ENCODE measurements around the gene APOBEC3B. TPM values are rescaled to one million over a fixed set of nuclear protein-coding genes. Genes with fewer than 3 reads are reported as not detected.
"Not testable (repeated sequence)": the region's sequence is repeated elsewhere in the genome, so short reads cannot be mapped to it uniquely, and the experiment has no call there.

The APOBEC3B gene
- 10 to 100 TPM in 1 of 2 donors, 1 to 10 TPM in 1; 8.2 to 34.3 TPM for total RNA-seq
- long read RNA-seq, transcript APOBEC3B-201 (8 exons, 1,533 nt) = major isoform, 11 of 25 reads
- long read RNA-seq, partial matches to known transcripts = 14 of 25 reads
- long read RNA-seq, other reads (novel, unspliced or antisense) = 0 of 25 reads

DNA sequence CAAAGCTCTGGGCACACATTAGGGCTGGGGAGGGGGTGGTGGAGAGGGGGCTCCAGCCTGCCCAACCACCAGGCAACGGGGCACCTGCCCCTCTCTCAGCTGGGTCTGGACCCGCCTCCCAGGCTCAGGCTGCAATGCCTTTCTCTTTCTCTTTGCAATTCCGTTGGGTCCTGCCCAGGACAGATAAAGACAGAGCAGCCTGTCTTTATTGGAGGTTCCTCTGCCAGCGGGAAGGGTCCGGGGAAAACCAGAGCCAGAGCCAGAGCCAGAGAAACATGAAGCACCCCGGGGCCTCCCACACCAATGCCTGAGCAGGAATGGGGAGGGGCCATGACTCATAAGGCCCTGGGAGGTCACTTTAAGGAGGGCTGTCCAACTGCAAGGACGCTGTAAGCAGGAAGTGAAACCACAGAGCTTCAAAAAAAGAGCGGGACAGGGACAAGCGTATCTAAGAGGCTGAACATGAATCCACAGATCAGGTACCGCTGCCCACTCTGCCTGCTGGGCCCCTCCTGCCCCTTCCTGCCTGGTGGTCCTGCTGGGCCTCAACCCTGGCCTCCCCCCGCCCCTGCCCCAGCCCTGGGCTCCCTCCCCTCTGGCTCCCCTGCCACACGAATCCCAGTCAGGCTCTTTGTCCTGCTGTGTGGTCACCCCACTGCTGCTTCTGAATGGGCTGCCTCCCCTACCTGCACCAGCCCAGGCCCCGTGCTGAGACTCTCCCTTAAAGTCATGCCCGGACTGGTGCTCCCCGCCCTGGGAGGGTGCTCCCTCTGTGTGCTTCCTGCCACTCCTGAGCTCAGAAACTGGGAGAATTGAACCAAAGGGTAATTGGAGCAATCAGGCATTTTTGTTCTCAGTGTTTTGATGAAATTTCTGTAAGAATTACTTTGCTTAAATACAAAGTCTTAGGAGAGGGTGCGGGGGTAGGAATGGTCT, at the start of gene APOBEC3B:
Gene APOBEC3B (plus strand): TSS at position 356 of the 936 bp plus-strand sequence. CDS start 107 bp downstream, at position 463.
- DNase-seq = peak; percentile 87 to 95
- ATAC-seq = peak; percentile 87
- intact Hi-C loops (cut with DNase I, micrococcal nuclease) = no loop called here

DNA sequence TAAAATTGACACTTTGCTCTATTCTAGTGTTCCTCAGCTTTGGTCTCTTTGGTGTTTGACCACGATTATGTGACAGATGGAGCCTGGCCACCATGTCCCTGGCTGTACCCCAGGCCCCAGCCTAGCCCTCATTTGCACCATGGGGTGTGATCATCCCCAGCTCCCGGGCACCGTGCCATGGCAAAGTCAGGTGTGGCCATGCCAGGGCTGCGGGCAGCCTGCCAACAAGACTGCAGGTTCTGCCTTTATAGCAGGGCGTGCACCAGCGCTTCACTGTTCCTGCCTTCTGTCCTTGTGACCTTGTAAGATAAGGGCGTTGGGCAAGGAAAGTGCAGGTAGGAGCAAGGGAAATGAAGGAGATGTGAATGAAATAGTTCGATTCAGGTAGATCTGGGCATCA, 47.1 kb upstream of the APOBEC3B start:
- peak; percentile 95 for ATAC-seq
- DNase-seq = peak; percentile 98 to 100
- intact Hi-C loops (cut with DNase I, micrococcal nuclease) = no loop called here

DNA sequence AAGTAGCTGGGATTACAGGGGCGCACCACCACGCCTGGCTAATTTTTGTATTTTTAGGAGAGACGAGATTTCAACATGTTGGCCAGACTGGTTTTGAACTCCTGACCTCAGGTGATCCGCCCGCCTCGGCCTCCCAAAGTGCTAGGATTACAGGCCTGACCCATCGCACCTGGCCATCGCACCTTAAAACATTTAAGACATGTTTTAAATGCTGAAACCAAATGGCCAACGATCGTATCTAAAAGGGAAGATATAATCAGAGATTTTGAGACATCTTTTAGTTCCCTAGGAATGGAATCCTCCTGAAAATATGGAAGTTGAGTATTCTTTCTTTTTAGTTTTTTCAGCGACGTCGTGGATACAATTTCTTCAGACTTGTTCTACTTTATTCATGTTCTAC, 46.5 kb upstream of the APOBEC3B start:
- intact Hi-C loops (cut with DNase I, micrococcal nuclease) = no loop called here
- ATAC-seq = no peak

DNA sequence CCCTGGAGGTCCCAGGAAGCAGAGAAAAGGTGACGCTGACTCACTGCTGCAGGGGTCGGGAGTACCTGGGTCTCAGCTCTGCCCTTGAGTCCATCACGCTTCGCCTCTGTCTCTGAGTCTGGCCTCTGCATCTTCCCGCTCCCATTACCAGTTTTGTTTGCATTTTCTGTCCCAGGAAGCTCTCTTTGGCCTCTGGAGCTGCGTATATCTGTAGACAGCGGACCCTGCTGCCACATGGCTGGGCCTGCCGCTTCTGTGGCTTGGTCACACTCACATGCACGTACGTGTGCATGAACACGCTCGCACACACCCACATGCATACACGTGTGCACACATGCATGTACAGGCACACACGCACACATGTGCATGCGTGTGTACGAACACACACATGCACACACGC, 45.6 kb upstream of the APOBEC3B start:
- ATAC-seq (no peak), DNase-seq (no peak)
- intact Hi-C loops (cut with DNase I, micrococcal nuclease) = no loop called here

More for the DNA sequence above, 46.5 kb upstream of the APOBEC3B start:
- no peak for DNase-seq

DNA sequence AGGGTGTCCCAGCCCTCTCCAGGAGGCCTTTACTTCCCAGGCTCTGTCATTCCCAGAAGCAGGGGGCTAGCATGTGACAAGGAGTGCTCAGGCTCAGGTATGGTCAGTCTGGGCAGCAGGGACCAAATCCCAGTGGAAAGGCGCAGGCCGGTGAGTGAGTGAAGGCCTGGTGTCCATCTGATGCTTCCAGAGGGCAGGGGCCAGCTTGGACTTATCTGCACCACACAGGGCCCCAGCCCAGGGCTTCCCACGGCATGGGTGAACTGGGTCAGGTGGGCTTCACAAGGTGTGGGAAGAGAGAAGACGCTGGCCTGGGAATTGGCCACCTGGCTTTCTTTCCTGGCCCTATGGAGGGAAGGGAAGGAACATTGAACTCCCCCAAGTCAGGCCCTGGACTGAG, 45.1 kb upstream of the APOBEC3B start:
- intact Hi-C loops (cut with DNase I, micrococcal nuclease) = no loop called here
- ATAC-seq = no peak
- DNase-seq = no peak

DNA sequence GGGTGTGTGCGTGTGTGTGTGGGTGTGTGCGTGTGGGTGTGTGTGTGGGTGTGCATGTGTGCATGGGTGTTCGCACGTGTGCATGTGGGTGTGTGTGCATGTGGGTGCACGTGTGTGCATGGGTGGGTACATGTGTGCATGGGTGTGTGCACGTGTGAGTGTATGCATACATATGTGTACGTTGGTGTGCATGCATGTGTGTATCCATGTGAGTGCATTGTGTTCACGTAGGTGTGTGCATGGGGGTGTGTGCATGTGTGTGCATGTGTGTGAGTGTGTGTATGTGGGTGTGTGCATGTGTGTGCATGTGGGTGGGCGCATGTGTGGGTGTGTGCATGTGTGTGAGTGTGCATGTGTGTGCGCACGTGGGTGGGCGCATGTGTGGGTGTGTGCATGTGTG, 44.6 kb upstream of the APOBEC3B start:
- DNase-seq = no peak
- intact Hi-C loops (cut with DNase I, micrococcal nuclease) = no loop called here
- no peak for ATAC-seq

DNA sequence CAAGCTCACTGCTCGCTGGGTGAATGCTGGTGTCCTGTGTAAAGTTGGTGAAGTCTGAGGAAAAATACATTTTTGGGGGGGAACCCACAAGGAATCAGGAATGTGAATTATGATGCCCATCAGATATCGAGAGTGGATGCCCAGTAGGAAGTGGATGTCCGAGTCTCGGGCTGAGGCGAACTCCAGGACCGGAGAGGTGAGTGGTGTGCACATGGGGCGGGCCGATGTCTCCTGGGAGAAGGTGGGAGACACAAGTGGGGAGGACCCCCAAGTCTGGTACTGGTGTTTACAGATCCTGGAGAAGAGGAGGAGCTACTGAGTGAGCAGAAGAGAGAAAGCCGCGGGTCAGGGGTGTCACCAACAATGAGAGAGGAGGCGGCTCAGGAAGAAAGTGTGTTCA, 43.9 kb upstream of the APOBEC3B start:
- no peak for ATAC-seq

DNA sequence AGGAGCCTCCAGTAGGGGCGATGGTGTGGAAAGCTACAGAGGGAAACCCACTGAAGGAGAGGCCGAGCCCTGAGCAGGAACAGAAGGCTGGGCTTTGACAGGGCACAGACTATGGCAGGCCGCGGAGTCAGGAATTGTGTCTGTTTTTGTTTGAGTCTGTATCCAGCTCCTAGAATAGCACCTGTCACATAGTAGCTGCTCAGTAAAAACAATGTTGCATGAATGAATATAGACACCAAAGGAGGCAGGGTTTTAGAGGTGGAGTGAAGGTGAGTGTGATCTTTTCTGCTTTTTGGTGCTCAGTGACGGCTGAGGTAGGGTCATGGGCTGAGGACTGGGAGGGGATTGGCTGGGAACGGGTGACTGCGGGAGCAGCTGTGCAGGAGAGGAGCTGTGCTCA, 43.2 kb upstream of the APOBEC3B start:
- DNase-seq (no peak), ATAC-seq (no peak)
- intact Hi-C loops (cut with DNase I, micrococcal nuclease) = no loop called here

More for the DNA sequence above, 43.9 kb upstream of the APOBEC3B start:
- intact Hi-C loops (cut with DNase I, micrococcal nuclease) = no loop called here
- no peak for DNase-seq

DNA sequence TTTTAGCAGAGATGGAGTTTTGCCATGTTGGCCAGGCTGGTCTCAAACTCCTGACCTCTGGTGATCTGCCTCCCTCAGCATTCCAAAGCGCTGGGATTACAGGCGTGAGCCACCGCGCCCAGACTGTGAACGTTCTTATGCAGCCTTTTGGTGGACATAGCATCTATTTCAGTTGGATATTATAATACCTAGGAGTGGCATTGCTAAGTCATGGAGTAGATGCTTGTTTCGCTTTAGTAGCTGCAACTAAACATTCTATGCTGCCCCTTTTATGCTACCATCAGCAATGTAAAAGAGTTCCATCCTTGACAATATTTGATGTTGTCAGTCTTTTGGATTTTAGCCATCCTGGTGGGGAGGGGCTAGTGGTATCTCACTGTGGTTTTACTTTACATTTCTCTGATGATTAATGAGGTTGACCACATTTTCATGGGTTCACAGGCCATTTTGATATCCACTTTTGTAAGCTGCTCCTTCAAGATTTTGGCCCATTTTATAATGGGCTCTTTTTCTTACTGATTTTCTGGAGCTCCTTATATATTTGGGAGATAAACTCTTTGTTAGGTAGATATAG, 41.2 kb upstream of the APOBEC3B start:
- no peak for ATAC-seq
- intact Hi-C loops (cut with DNase I, micrococcal nuclease) = no loop called here
- DNase-seq = no peak

DNA sequence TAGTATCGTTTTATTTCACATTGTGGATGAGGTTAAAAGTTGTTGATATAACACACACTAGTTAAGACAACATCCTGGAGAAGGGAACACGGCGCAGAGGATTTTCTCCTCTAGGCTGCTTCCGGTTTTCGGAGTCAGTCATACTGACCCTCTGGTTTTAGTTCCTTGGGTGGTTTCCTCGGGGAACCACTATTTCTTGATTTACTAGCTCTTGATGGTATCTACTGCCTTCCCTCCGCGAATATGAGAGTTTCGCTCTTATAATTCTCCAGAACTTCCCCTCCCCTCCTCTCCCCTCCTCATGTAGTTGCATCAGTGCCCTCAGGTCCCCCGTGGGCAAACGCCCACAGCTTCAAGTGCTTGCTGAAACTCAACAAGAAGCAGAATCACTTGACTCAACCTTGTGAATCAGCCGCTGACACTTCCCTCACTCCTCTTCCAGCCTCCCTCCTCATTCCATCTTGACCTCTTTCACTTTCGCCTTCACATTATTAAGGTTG, 40.6 kb upstream of the APOBEC3B start:
- DNase-seq (peak in 1 of 2 donors; percentile 28), ATAC-seq (no peak)
- intact Hi-C loops (cut with DNase I, micrococcal nuclease) = no loop called here

DNA sequence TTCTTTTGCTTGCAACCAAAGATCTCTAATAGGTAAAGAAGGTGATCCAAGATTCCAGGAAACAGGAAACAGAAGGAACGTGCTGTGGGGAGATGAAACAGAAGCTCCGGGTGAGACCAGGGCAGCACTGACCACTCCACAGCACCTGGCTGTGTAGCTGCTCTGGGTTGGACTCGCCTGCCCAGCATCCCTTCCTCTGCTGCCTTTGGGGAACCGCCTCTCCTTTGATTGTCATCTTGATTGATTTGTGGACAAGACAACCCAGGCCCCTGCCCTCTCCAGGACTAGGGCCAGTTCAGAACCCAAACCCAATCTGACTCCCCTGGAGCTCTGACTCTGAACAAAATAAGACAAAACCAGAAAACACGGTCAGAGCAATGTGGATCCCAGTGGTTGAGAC, 39.4 kb upstream of the APOBEC3B start:
- ATAC-seq (no peak), DNase-seq (no peak)

DNA sequence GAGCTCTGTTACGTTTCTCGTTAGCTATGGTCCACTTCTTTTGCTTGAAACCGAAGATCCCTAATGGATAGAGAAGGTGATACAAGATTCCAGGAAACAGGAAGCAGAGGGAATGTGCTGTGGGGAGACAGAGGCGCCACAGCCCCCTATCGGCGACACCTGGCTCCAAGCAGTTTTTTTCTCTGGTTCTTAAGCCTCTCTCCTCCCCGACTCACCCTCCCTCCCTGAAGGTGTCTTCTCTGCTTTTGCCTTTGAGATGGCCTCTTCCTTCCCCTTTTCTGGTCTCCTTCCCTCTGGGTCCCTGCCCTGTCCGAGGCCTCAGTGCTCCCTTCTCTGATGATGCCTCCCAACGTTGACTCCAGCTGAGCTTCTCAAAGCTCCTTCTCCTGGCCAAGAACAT, 38.9 kb upstream of the APOBEC3B start:
- no peak for DNase-seq
- intact Hi-C loops (cut with DNase I, micrococcal nuclease) = no loop called here
- no peak for ATAC-seq

More for the DNA sequence above, 39.4 kb upstream of the APOBEC3B start:
- intact Hi-C loops (cut with DNase I, micrococcal nuclease) = no loop called here

DNA sequence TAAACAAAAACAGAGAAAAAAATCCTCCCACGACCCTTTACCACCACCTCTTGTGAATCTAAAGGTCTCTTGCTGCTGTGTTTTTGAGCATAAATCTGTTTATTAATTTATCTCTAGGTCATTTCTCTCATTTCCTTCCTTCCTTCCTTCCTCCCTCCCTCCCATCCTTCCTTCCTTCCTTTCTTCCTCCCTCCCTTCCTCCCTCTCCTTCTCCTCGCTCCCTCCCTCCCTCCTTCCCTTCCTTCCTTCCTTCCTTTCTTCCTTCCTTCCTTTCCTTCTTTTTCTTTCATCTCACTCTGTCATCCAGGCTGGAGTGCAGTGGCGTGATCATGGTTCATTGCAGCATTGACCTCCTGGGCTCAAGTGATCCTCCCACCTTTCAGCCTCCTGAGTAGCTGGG, 38.3 kb upstream of the APOBEC3B start:
- intact Hi-C loops (cut with DNase I, micrococcal nuclease) = no loop called here
- DNase-seq (no peak), ATAC-seq (no peak)

DNA sequence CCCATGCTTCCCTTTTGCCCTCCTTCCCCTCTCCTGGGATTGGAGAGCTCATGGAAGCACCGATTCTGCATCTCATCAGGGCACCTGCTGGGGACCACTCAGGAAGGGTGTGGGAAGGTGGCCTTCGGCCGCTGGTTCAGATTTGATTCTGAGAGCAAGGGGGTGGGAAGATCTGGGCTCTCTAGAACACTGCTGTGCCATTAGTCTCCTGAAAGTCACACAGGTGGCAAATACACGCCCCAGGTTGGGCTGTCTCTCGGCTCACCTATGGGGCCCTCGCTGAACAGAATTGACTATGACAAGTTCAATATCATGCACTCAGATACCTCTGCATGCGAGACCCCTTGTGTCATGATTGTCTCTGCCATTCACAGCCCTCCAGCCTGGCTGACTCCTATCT, 37.5 kb upstream of the APOBEC3B start:
- intact Hi-C loops (cut with DNase I, micrococcal nuclease) = no loop called here
- ATAC-seq (no peak), DNase-seq (no peak)

DNA sequence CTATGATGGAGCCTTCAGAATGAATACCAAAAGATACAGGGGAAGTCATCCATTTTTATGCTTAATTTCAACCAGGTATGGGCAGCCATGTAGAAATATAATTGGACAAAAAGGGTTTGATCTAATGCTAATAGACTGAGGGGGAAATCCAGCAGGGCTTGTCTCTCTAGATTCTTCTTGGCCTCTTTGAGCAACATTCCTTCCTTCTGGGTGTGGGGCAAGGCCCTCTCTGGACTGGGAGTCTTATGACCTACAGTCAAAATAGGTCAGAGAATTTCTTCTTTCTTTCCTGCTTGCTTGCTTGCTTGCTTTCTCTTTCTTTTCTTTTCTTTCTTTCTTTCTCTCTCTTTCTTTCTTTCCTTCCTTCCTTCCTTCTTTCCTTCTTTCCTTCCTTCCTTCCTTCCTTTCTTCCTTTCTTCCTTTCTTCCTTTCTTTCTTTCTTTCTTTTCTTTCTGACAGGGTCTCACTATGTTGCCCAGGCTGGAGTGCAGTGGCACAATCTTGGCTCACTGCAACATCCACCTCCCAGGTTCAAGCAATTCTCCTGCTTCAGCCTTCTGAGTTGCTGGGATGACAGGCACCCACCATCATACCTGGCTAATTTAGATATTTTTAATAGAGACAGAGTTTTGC, 36.3 kb upstream of the APOBEC3B start:
- peak; percentile 15 for ATAC-seq
- intact Hi-C loops (cut with DNase I, micrococcal nuclease); DNase-seq: not testable (repeated sequence)

DNA sequence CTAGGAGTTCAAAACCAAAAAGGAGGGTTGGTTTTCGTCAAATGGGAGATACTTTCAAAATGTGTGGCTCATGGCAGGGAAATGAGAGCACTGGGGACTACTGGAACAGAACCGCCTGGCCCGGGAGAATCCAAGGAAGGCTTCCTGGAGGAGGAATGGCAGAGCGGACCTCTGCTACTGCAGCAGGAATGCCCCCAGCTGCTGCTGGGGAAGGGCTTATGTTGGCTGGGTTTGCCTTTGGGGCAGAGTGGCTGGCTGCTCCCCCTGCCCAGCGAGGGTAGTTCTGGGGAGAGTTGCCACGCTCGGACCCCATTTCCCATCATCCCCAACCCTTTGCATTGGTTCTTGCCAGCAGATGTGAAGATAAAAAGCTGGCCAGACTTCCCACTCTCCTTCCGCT, 35.4 kb upstream of the APOBEC3B start:
- intact Hi-C loops (cut with DNase I, micrococcal nuclease) = no loop called here
- no peak for DNase-seq
- ATAC-seq = no peak

DNA sequence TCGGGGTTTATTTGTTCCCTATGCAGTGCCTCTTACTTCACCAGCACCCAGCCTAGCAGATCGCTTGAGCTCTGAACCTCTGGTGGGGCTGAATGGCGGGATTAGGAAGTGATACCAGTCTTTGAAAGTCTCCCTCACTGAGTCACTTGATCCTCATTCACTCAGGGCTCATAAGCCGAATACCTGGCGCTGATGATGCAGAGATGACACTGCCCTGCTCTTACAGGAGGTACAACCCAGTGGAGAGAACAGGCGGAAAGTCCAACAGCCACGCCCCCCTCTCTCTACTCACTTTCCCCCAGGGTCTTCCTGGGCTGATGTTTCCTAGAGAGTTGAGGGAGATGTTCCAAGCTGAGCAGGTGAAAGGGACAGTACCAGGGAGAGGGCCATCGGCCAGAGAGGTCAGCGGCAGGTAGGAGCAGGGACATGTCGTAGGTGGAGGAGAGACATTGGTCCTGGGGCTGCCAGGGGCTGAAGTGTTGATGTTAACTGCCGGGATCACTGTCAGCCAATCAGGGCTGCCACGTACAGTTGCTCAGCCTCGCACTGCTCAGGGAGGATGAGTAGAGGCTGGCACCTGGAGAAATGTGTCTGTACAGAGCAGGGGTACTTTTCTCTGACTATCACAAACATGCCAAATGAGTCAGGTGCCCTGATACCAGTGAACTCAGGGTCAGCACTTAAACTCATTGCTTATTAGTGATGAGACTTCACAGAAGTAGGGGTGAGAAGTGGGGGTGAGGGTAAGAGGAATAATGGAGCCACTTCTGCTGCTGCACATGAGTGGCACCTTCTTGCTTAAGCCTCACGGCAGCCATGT, 34.6 kb upstream of the APOBEC3B start:
- DNase-seq (peak; percentile 7 to 19), ATAC-seq (no peak)
- intact Hi-C loops (cut with DNase I, micrococcal nuclease) = no loop called here

DNA sequence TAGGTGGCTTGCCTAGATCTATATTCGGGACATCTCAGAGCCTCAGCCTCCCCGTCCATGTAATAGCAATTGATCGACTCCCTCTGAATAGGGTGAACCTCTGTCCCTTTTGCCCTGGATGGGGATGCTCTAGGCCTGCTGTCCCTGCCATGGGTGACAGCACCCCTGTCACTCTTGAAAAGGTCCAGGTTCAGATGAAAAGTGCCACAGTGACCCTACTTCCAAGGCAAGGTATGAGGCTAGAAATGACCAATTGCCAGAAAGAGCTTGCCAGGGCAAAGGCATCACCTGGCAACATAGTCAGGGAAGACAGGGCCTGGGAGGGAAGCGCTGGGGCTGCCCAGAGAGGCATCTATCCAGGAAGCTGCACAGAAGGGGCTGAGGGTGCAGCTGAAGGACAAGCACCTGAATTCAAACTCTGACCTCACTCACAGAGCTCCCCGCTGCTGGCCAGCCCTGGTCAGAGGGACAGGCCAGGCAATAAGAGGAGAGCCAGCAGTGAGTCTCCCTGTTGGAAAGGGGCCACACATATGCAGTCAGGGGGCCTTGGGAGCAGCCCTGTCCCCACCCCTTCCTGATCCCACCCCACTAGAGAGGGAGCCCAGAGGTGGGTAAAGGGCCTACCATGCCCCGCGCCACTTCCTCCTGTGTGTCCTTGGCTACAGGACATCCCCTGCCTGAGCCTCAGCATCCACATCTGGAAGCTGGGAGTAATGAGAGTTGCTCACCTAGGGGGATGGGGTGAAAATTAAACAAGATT, 33.8 kb upstream of the APOBEC3B start:
- intact Hi-C loops (cut with DNase I, micrococcal nuclease) = no loop called here
- ATAC-seq (no peak), DNase-seq (no peak)

Data from left colon (tissue), 2 donors.